Loucy (cell line): ENCODE measurements around the gene DRD2.

Experiments
- H2AFZ ChIP-seq: fragments of 200-600 bp; sonication (generic); 2 replicates; pipeline ENCODE4 v1.6.0; 2016; ENCODE audit warnings: antibody characterized with exemption, mild to moderate bottlenecking, low read length, moderate library complexity
- H3F3A ChIP-seq: fragments of 200-600 bp; 2 replicates; pipeline ENCODE4 v1.6.0; 2016; ENCODE audit warnings: antibody characterized with exemption, low read depth, mild to moderate bottlenecking
- H3K27me3 ChIP-seq: fragments of 200-600 bp; sonication (generic); 2 replicates; pipeline ENCODE4 v1.6.1; 2014; ENCODE audit warnings: low read length, mild to moderate bottlenecking; ENCODE audit not compliant: insufficient read depth, poor library complexity, severe bottlenecking
- H3K36me3 ChIP-seq: fragments of 200-600 bp; sonication (generic); 2 replicates; pipeline ENCODE4 v1.6.1; 2016; ENCODE audit warnings: low read length; ENCODE audit not compliant: insufficient read depth
- H3K4me1 ChIP-seq: fragments of 200-600 bp; sonication (generic); 2 replicates; pipeline ENCODE4 v1.5.1; 2014; ENCODE audit warnings: low read length, mild to moderate bottlenecking; ENCODE audit not compliant: insufficient read depth, poor library complexity, severe bottlenecking
- H3K4me2 ChIP-seq: fragments of 200-600 bp; sonication (generic); 2 replicates; pipeline ENCODE4 v1.6.0; 2014; ENCODE audit warnings: antibody characterized with exemption, low read length, low read depth, mild to moderate bottlenecking; ENCODE audit not compliant: poor library complexity, severe bottlenecking
- H3K4me3 ChIP-seq: fragments of 200-600 bp; sonication (generic); 2 replicates; pipeline ENCODE4 v1.5.1; 2014; ENCODE audit warnings: low read length, mild to moderate bottlenecking, mixed read lengths; ENCODE audit not compliant: poor library complexity, severe bottlenecking
- H3K79me2 ChIP-seq: fragments of 200-600 bp; sonication (generic); 2 replicates; pipeline ENCODE4 v1.6.1; 2014; ENCODE audit warnings: low read length; ENCODE audit not compliant: insufficient read depth
- H3K9ac ChIP-seq: fragments of 200-600 bp; sonication (generic); 2 replicates; pipeline ENCODE4 v1.6.0; 2014; ENCODE audit warnings: mild to moderate bottlenecking, low read depth, low read length, moderate library complexity; ENCODE audit not compliant: poor library complexity, severe bottlenecking
- H3K9me2 ChIP-seq: fragments of 200-600 bp; sonication (generic); replicated peaks from 2 replicates; pipeline ENCODE4 v1.6.1; 2016; ENCODE audit warnings: low read depth, low read length, mixed read lengths
- H3K9me3 ChIP-seq: fragments of 200-600 bp; sonication (generic); 2 replicates; pipeline ENCODE4 v1.6.1; 2014; ENCODE audit warnings: mild to moderate bottlenecking, antibody characterized with exemption, low read length, low read depth; ENCODE audit not compliant: insufficient read depth
- H4K20me1 ChIP-seq: fragments of 200-600 bp; sonication (generic); 2 replicates; pipeline ENCODE4 v1.6.0; 2014; ENCODE audit warnings: antibody characterized with exemption, low read length, mild to moderate bottlenecking; ENCODE audit not compliant: insufficient read depth, poor library complexity, severe bottlenecking
- EZH2phosphoT487 ChIP-seq: fragments of 200-600 bp; IDR thresholded peaks from 2 replicates; pipeline ENCODE4 v1.6.1; 2018; ENCODE audit warnings: antibody characterized with exemption, mild to moderate bottlenecking, moderate library complexity, borderline replicate concordance
- TF ChIP-seq, protein P1 (sequence below): fragments of 200-600 bp; sonication (generic); conservative IDR thresholded peaks from 2 replicates; pipeline ENCODE4 v1.5.1; 2014; ENCODE audit warnings: mild to moderate bottlenecking, antibody characterized with exemption, low read length

DRD2 gene

DNA sequence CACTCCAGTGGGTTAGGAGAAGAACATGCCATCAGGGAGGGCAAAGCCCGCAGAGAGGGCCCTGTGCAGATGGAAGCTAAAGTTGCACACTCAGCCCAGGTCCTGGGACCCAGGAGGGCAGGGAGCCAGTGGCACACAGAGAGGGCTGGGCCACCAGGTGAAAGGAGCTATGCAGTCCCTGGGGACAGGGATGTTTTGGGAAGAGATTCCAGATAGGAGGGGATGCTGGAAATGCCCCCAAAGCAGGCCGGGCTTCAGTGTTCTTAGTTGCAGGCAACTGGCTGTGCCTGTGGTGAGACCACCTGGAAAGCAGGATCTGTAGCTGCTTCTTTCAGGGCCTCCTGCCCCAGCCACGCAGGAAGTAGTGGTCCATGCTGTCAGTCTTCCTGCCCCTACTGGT, 68.0 kb downstream of the DRD2 start:
- Histone ChIP-seq H3K27me3 (no peaks in the 10 kb centered on the region), H3K79me2 (no peaks in the 10 kb centered on the region), H4K20me1 (no peaks in the 10 kb centered on the region), H3K9me3 (peaks cover 4% of the 10 kb centered on the region; the same call in 1 of the 2 replicates), H3K4me3 (no peak overlapping the region), H3K9ac (no peak overlapping the region), H3K36me3 (no peaks in the 10 kb centered on the region), H3K4me1 (no peaks in the 10 kb centered on the region), H3K4me2 (no peak overlapping the region), H3K9me2 (no peaks in the 10 kb centered on the region), H3F3A (no peaks in the 10 kb centered on the region), H2AFZ (no peak overlapping the region)
- TF ChIP-seq EZH2phosphoT487: no peak
- TF ChIP-seq, protein P1, sequence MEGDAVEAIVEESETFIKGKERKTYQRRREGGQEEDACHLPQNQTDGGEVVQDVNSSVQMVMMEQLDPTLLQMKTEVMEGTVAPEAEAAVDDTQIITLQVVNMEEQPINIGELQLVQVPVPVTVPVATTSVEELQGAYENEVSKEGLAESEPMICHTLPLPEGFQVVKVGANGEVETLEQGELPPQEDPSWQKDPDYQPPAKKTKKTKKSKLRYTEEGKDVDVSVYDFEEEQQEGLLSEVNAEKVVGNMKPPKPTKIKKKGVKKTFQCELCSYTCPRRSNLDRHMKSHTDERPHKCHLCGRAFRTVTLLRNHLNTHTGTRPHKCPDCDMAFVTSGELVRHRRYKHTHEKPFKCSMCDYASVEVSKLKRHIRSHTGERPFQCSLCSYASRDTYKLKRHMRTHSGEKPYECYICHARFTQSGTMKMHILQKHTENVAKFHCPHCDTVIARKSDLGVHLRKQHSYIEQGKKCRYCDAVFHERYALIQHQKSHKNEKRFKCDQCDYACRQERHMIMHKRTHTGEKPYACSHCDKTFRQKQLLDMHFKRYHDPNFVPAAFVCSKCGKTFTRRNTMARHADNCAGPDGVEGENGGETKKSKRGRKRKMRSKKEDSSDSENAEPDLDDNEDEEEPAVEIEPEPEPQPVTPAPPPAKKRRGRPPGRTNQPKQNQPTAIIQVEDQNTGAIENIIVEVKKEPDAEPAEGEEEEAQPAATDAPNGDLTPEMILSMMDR: no peak

DNA sequence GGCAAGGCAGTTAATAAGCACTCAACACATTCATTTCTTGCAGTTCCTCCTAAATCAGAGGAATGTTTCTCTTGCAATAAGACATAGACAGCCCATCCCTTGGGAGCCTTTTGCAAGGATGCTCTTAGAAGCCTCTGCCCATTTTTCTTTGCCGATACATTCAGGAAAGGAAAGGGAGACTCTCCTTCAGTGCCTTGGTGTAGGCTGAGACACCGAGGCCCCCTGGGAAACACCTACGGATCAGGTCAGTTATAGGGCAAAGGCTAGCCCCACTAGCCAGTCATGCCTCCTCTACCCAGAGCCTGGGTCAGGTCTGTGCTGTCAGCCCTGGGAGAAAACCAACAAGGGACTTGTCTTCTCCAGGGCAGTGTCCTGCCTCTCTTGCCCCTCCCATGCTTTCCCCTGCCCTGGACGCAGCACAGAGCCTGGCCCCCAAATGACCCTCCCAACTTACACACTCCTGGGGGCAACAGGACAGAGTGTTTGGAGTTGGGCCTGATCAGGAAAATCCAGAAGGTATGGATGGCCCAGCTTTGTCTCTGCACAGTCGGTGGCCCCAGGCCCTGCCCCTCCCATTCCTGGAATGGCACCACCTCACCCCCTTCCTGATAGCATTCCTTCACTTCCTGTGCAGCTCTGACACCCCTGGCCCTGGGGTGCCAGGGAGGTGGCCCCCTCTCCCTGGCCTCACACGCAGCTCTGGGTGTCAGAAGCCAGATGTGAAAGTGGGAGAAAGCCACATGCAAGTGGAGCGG, 69.3 kb downstream of the DRD2 start:
- H3F3A ChIP-seq: no peaks in the 10 kb centered on the region
- no peaks in the 10 kb centered on the region for H4K20me1 ChIP-seq
- no peaks in the 10 kb centered on the region for H3K9me2 ChIP-seq
- H3K36me3 ChIP-seq: no peaks in the 10 kb centered on the region
- no peak overlapping the region for H2AFZ ChIP-seq
- H3K9ac ChIP-seq: no peak overlapping the region
- peaks cover 4% of the 10 kb centered on the region; the same call in 1 of the 2 replicates for H3K9me3 ChIP-seq
- no peaks in the 10 kb centered on the region for H3K27me3 ChIP-seq
- H3K79me2 ChIP-seq: no peaks in the 10 kb centered on the region
- no peak overlapping the region for H3K4me2 ChIP-seq
- TF ChIP-seq EZH2phosphoT487: no peak
- TF ChIP-seq, protein P1: no peak
- no peaks in the 10 kb centered on the region for H3K4me1 ChIP-seq
- H3K4me3 ChIP-seq: no peak overlapping the region

DNA sequence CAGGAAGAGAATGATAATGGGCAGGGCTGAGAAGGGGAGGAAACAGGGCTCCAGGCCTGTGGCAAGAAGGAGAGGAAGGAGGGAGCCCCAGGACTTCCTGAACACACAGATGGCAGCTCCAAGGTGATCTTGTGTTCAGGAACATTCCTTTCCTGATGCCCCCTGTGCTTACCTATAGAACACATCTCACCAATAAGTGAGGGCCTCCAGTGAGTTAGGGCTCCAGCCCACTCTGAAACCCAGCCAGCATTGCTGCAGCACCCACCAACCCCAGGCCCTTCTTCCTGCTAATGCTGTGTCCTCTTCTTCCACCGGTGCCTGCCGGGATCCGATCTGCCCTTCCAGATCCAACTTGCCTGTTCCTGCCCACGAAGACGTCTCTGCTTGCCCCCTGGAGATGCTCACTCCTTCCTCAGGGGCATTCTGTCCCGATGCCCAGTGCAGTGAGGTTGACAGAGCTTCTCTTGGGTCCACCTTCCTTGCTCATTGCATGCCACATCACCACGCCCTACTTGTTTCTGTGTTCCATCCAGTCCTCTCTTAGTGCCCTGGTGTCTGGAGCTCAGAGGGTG, 70.3 kb downstream of the DRD2 start:
- Histone ChIP-seq H3K27me3 (no peaks in the 10 kb centered on the region), H3K4me1 (no peaks in the 10 kb centered on the region)
- no peak for TF ChIP-seq EZH2phosphoT487
- TF ChIP-seq, protein P1: no peak

More for the DNA sequence above, 70.3 kb downstream of the DRD2 start:
- Histone ChIP-seq H3K9me3 (peaks cover 4% of the 10 kb centered on the region; the same call in 1 of the 2 replicates), H3K4me3 (no peak overlapping the region), H3K36me3 (no peaks in the 10 kb centered on the region), H2AFZ (no peak overlapping the region), H3K4me2 (no peak overlapping the region), H3F3A (no peaks in the 10 kb centered on the region), H3K79me2 (no peaks in the 10 kb centered on the region), H3K9me2 (no peaks in the 10 kb centered on the region), H4K20me1 (no peaks in the 10 kb centered on the region), H3K9ac (no peak overlapping the region)
